Adrenal gland (tissue), 12 donors: ENCODE data around the gene TTI1. TPM values are rescaled to one million over a fixed set of nuclear protein-coding genes. Genes with fewer than 3 reads are reported as not detected.

Source experiments
- DNase-seq, 7 donors: peaks; one replicate each; pipeline ENCODE4 v3.0.0-alpha.2; 2019 to 2020
- H3K27ac ChIP-seq, 5 donors: fragments of 200-600 bp; sonication (generic) in 4 of 5; 1 replicate in 3 of 5; 2 replicates in 2 of 5; pipeline versions ENCODE4 v1.5.1 to v1.8.0; 2016 to 2020; ENCODE audit warnings: mild to moderate bottlenecking in 1 of 5
- H3K27me3 ChIP-seq: fragments of 200-600 bp; 2 replicates; pipeline ENCODE4 v1.8.0; 2021
- H3K36me3 ChIP-seq, 2 donors: fragments of 200-600 bp; replicated peaks in 1 of 2; 1 replicate in 1 of 2; 2 replicates in 1 of 2; pipeline versions ENCODE4 v1.5.1 to v1.8.0; 2018 to 2022
- H3K4me1 ChIP-seq, 2 donors: fragments of 200-600 bp; replicated peaks in 1 of 2; 1 replicate in 1 of 2; 2 replicates in 1 of 2; pipeline versions ENCODE4 v1.5.1 to v1.8.0; 2018 to 2021
- H3K4me3 ChIP-seq, 4 donors: fragments of 200-600 bp; sonication (generic) in 3 of 4; one replicate each; pipeline ENCODE4 v1.5.1; 2016 to 2018
- H3K9me3 ChIP-seq, 3 donors: fragments of 200-600 bp; sonication (generic) in 1 of 3; replicated peaks in 1 of 3; 1 replicate in 2 of 3; 2 replicates in 1 of 3; pipeline versions ENCODE4 v1.5.1 to v1.8.0; 2016 to 2021
- CTCF ChIP-seq, 6 experiments: fragments of 450-650 bp in 4 of 6; fragments of 200-600 bp in 2 of 6; sonication (generic) in 1 of 6; IDR thresholded peaks; 1 replicate in 5 of 6; 2 replicates in 1 of 6; pipeline versions ENCODE4 v1.5.1 to v1.8.0; 2016 to 2021; ENCODE audit warnings: antibody characterized with exemption in 6 of 6, mild to moderate bottlenecking in 2 of 6, moderate library complexity in 1 of 6
- POLR2A ChIP-seq, 2 donors: fragments of 450-650 bp; IDR thresholded peaks; one replicate each; pipeline ENCODE4 v1.6.1; 2017; ENCODE audit warnings: antibody characterized with exemption in 2 of 2, mild to moderate bottlenecking in 2 of 2, moderate library complexity in 1 of 2
- WGBS, 4 donors: extraction: QIAGEN DNeasy Blood & Tissue Kit in 2 of 4; methylation state at CpG; one replicate each; pipeline versions ENCODE4 v1.1.5 to v1.1.7; 2013 to 2017; 5-methylcytosine and 5-hydroxymethylcytosine counted together
- intact Hi-C, 2 donors: fragments of 100-400 bp; cut with DNase I; formaldehyde crosslinking; loops; one replicate each; pipeline versions ENCODE4 v1.14.1 to v1.15.0; 2022 to 2023
- polyA plus RNA-seq, 3 donors: library from polyadenylated mRNA; stranded (reverse); fragments of 200-250 nt in 2 of 3; fragments of 350-450 nt in 1 of 3; fragmentation: Illumina TruSeq in 1 of 3; extraction: RNeasy Lipid Tissue Mini Kit (QIAGEN cat#74804) in 1 of 3; gene quantifications; one replicate each; pipeline ENCODE4 v1.2.3, GENCODE V29; 2013 to 2014
- total RNA-seq, 9 donors: library from RNA; depleted of rRNA in 4 of 9; stranded (reverse); fragments of >200 nt in 4 of 9; fragments of 120-200 nt in 1 of 9; fragmentation: NEBNext Ultra II Directional in 1 of 9; extraction: Animal tissue kit (Norgen Biotek cat#: 25700) in 1 of 9; gene quantifications; one replicate each; pipeline versions ENCODE4 v1.1.0 to v1.2.4, GENCODE V29; 2013 to 2023
- donor health status: healthy with polysubstance abuse.
- donor health status: Bipolar disorder and iron deficiency.
- donor health status: DM: yes; HTN: yes; CAD: no.
- donor health status: DM: no; HTN: no; CAD: no.
- donor health status: DM: no; HTN: no; CAD: no.
- donor health status: DM: yes; HTN: yes; CAD: no.

Gene TTI1
- total and polyA plus RNA-seq, 12 donors: 12.5 to 28.7 (median 20.0) TPM

- Histone ChIP-seq H3K4me3 (no peak overlapping the region), H3K36me3 (peaks cover 0 to 6% of the 10 kb centered on the region in 2 donors), H3K9me3 (no peaks in the 10 kb centered on the region), H3K4me1 (peaks cover 0 to 15% of the 10 kb centered on the region in 2 donors), H3K27ac (no peak overlapping the region), H3K27me3 (no peaks in the 10 kb centered on the region)
- TF ChIP-seq POLR2A (IDR thresholded peaks at IDR 0.05) (no peak), CTCF (IDR thresholded peaks at IDR 0.05) (no peak)
- WGBS, 4 donors: 95 to 98% (median 97%) methylated on average over 8 of the region's 8 CpGs
- intact Hi-C loops: no loop called here
- DNase-seq: no peak
These were observed 51.7 kb downstream of the TTI1 start for GRCh38 chr20:37981568-37981967.

DNA sequence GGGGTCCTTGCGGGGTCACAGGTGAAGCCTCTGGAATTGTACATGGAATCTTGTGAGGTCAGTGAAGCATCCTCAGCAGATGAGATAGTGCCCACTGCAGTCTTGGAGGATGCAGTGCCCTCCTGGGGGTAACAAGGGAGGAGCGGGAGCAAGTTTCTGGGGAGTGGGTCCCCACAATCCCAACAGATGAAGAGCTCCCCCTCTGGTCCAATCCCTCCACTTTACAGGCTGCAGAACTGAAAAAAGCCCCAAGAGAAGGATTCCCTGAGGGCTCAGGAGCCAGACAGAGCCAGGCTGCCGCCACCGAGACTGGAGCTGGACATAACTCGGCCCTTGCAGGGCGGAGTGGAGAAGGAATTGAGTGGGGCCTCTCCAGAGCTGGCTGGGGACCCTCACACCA is 52.4 kb downstream of the TTI1 start:
- DNase-seq: no peak
- WGBS, 4 donors: 91 to 94% (median 93%) methylated on average over 6 of the region's 6 CpGs
- Histone ChIP-seq H3K27ac (no peak overlapping the region), H3K4me1 (peaks cover 0 to 11% of the 10 kb centered on the region in 2 donors), H3K27me3 (no peaks in the 10 kb centered on the region), H3K4me3 (no peak overlapping the region), H3K36me3 (peaks cover 0 to 6% of the 10 kb centered on the region in 2 donors), H3K9me3 (no peaks in the 10 kb centered on the region)
- TF ChIP-seq CTCF (IDR thresholded peaks at IDR 0.05): no peak
- no peak for TF ChIP-seq POLR2A (IDR thresholded peaks at IDR 0.05)
- intact Hi-C loops: no loop called here

- H3K4me3 ChIP-seq: no peak overlapping the region
- H3K27me3 ChIP-seq: no peaks in the 10 kb centered on the region
- 84 to 92% (median 87%) methylated on average over 8 of the region's 8 CpGs for WGBS, 4 donors
- H3K27ac ChIP-seq: no peak overlapping the region
- no peak for TF ChIP-seq POLR2A (IDR thresholded peaks at IDR 0.05)
- no peak for TF ChIP-seq CTCF (IDR thresholded peaks at IDR 0.05)
- H3K4me1 ChIP-seq: peaks cover 0 to 10% of the 10 kb centered on the region in 2 donors
- H3K9me3 ChIP-seq: no peaks in the 10 kb centered on the region
- no peak for DNase-seq
- H3K36me3 ChIP-seq: peaks cover 0 to 6% of the 10 kb centered on the region in 2 donors
- intact Hi-C loops: no loop called here
These were observed 52.9 kb downstream of the TTI1 start for GRCh38 chr20:37980383-37980782.

- Histone ChIP-seq H3K4me3 (no peak overlapping the region), H3K9me3 (no peaks in the 10 kb centered on the region), H3K36me3 (peaks cover 0 to 6% of the 10 kb centered on the region in 2 donors), H3K27me3 (no peaks in the 10 kb centered on the region), H3K27ac (no peak overlapping the region), H3K4me1 (peaks cover 0 to 6% of the 10 kb centered on the region in 2 donors)
- TF ChIP-seq POLR2A (IDR thresholded peaks at IDR 0.05) (no peak), CTCF (IDR thresholded peaks at IDR 0.05) (no peak)
- peak in 1 of 7 donors; percentile 10 for DNase-seq
- intact Hi-C loops: no loop called here
- WGBS, 4 donors: 82 to 84% (median 83%) methylated on average over 16 of the region's 16 CpGs
These were observed 54.0 kb downstream of the TTI1 start for GRCh38 chr20:37979021-37979985.
